Endothelial cell of umbilical vein (primary cell): ENCODE data around the gene BNC2. TPM values are rescaled to one million over a fixed set of nuclear protein-coding genes. Genes with fewer than 3 reads are reported as not detected.

ENCODE experiments used
- BruUV-seq: library from RNA; stranded (reverse); fragments of 400-500 nt; replicated peaks from 2 replicates; lab custom pipeline; 2021; lab: Mats Ljungman, UMichigan
- CTCF ChIA-PET: fragments of 300-600, 350-600 bp; sonication (Branson Sonifier 250); formaldehyde crosslinking; loops from one replicate; lab custom pipeline; 2021; ENCODE audit warnings: antibody characterized with exemption, inconsistent platforms; lab: Charles Lee
- POLR2A ChIA-PET: fragments of 300-600, 350-600 bp; sonication (Branson Sonifier 250); formaldehyde crosslinking; loops from one replicate; lab custom pipeline; 2021; ENCODE audit warnings: antibody characterized with exemption, inconsistent platforms; lab: Charles Lee
- DNase-seq: peaks from one replicate; pipeline ENCODE4 v3.0.0-alpha.2; 2011; ENCODE audit warnings: low read depth, low spot score
- FAIRE-seq: peaks from 2 replicates; lab custom pipeline; 2011; peaks lifted over from hg19 to GRCh38; lab: Jason Lieb, UNC
- H2AFZ ChIP-seq: 2 replicates; pipeline ENCODE4 v1.6.0; 2012; ENCODE audit warnings: low read depth, low read length, control low read depth, inconsistent platforms
- H3K27ac ChIP-seq: 2 replicates; pipeline ENCODE4 v1.5.1; 2011; ENCODE audit warnings: low read depth, mild to moderate bottlenecking, control low read depth, low read length, moderate library complexity; ENCODE audit not compliant: insufficient read depth
- H3K27me3 ChIP-seq, 2 experiments: 2 replicates each; pipeline versions ENCODE4 v1.6.0 to v1.6.1; 2011; ENCODE audit warnings: low read length in 2 of 2, mixed read lengths in 1 of 2; ENCODE audit not compliant: control insufficient read depth in 2 of 2, insufficient read depth in 2 of 2
- H3K36me3 ChIP-seq, 2 experiments: 2 replicates in 1 of 2; 3 replicates in 1 of 2; pipeline ENCODE4 v1.5.1; 2011; ENCODE audit warnings: low read length in 2 of 2, mild to moderate bottlenecking in 1 of 2, moderate library complexity in 1 of 2; ENCODE audit not compliant: control insufficient read depth in 2 of 2, insufficient read depth in 2 of 2; ENCODE audit errors: extremely low read depth in 1 of 2
- H3K4me1 ChIP-seq: 3 replicates; pipeline ENCODE4 v1.5.1; 2011; ENCODE audit warnings: mild to moderate bottlenecking, low read length; ENCODE audit not compliant: control insufficient read depth, insufficient read depth; ENCODE audit errors: extremely low read depth
- H3K4me2 ChIP-seq: 2 replicates; pipeline ENCODE4 v1.6.1; 2011; ENCODE audit warnings: low read length, control low read depth, mixed read lengths; ENCODE audit not compliant: insufficient read depth
- H3K4me3 ChIP-seq, 3 experiments: fragments of 200-600 bp in 1 of 3; sonication (generic), shearing (Covaris generic) in 1 of 3; replicated peaks in 1 of 3; 2 replicates each; pipeline ENCODE4 v1.5.1; 2011 to 2016; ENCODE audit warnings: control low read depth in 3 of 3, low read length in 3 of 3, mild to moderate bottlenecking in 2 of 3, inconsistent platforms in 1 of 3, low read depth in 1 of 3, moderate library complexity in 1 of 3; ENCODE audit not compliant: insufficient read depth in 1 of 3
- H3K79me2 ChIP-seq: 2 replicates; pipeline ENCODE4 v1.6.0; 2012; ENCODE audit warnings: low read length, inconsistent platforms; ENCODE audit not compliant: control insufficient read depth, insufficient read depth
- H3K9ac ChIP-seq: replicated peaks from 2 replicates; pipeline ENCODE3; 2011; ENCODE audit warnings: low read length, control low read depth; ENCODE audit not compliant: insufficient read depth; ENCODE audit errors: extremely low read depth
- H3K9me1 ChIP-seq: replicated peaks from 3 replicates; pipeline ENCODE4 v1.6.0; 2011; ENCODE audit warnings: mild to moderate bottlenecking, low read length; ENCODE audit not compliant: control insufficient read depth, insufficient read depth; ENCODE audit errors: extremely low read depth
- H3K9me3 ChIP-seq: replicated peaks from 2 replicates; pipeline ENCODE4 v1.5.1; 2012; ENCODE audit warnings: low read length, inconsistent platforms; ENCODE audit not compliant: control insufficient read depth, insufficient read depth
- H4K20me1 ChIP-seq: replicated peaks from 2 replicates; pipeline ENCODE3; 2011; ENCODE audit warnings: mild to moderate bottlenecking, low read length; ENCODE audit not compliant: control insufficient read depth, insufficient read depth; ENCODE audit errors: extremely low read depth
- CTCF ChIP-seq, 2 donors: IDR thresholded peaks; 1 replicate in 1 of 2; 2 replicates in 1 of 2; pipeline ENCODE4 v1.5.1; 2011; ENCODE audit warnings: low read length in 2 of 2, mild to moderate bottlenecking in 2 of 2, moderate library complexity in 2 of 2, control low read depth in 1 of 2, inconsistent platforms in 1 of 2, low read depth in 1 of 2; ENCODE audit not compliant: insufficient read depth in 1 of 2; ENCODE audit errors: extremely low read depth in 1 of 2
- EZH2 ChIP-seq: IDR thresholded peaks from 2 replicates; pipeline ENCODE4 v1.6.1; 2012; ENCODE audit warnings: borderline replicate concordance, low read depth, mild to moderate bottlenecking, moderate library complexity, low read length, inconsistent platforms; ENCODE audit not compliant: severe bottlenecking
- FOS ChIP-seq: IDR thresholded peaks from 2 replicates; pipeline ENCODE4 v1.6.1; 2011; ENCODE audit warnings: mild to moderate bottlenecking, low read length, moderate library complexity, borderline replicate concordance; ENCODE audit not compliant: insufficient read depth
- GATA2 ChIP-seq: IDR thresholded peaks from 2 replicates; pipeline ENCODE4 v1.7.0; 2011; ENCODE audit warnings: low read depth, mild to moderate bottlenecking, moderate library complexity, mixed read lengths, low read length; ENCODE audit not compliant: insufficient read length, insufficient read depth
- JUN ChIP-seq: IDR thresholded peaks from 2 replicates; pipeline ENCODE4 v1.6.1; 2011; ENCODE audit warnings: borderline replicate concordance, low read depth; ENCODE audit not compliant: insufficient read length, insufficient read depth
- MAX ChIP-seq: IDR thresholded peaks from 2 replicates; pipeline ENCODE4 v1.6.1; 2011; ENCODE audit not compliant: insufficient read depth, insufficient read length
- MYC ChIP-seq: IDR thresholded peaks from one replicate; pipeline ENCODE4 v1.6.1; 2011; ENCODE audit warnings: mild to moderate bottlenecking, low read depth, low read length
- POLR2A ChIP-seq: IDR thresholded peaks from 2 replicates; pipeline ENCODE4 v1.6.1; 2012; ENCODE audit warnings: low read depth, mild to moderate bottlenecking, control low read depth, low read length
- POLR2AphosphoS5 ChIP-seq: IDR thresholded peaks from 2 replicates; pipeline ENCODE4 v1.6.1; 2012; ENCODE audit warnings: low read depth, mild to moderate bottlenecking, control low read depth, low read length, moderate library complexity; ENCODE audit not compliant: insufficient read depth
- dilution Hi-C: fragments of 300-500 bp; cut with MboI; formaldehyde crosslinking; loops from one replicate; pipeline ENCODE4 v1.15.0; 2019; ENCODE audit warnings: low sequenced_read_pairs; ENCODE audit not compliant: extremely low pct_ligation_motif_present
- intact Hi-C: fragments of 100-400 bp; cut with micrococcal nuclease; formaldehyde crosslinking; loops from one replicate; pipeline ENCODE4 v1.10.0; 2022
- polyA plus RNA-seq, 4 experiments: library from polyadenylated mRNA; depleted of rRNA in 3 of 4; stranded (reverse) in 3 of 4; unstranded in 1 of 4; fragments of >200 nt; gene quantifications; 2 replicates each; pipeline versions ENCODE4 v1.2.1 to v1.2.3, GENCODE V29; 2011 to 2012; ENCODE audit warnings: missing spikeins in 1 of 4
- total RNA-seq: library from RNA; stranded (reverse); gene quantifications from 2 replicates; pipeline ENCODE4 v1.2.3, GENCODE V29; 2021

The BNC2 gene
- total and polyA plus RNA-seq, 2 donors (not counting 3 experiments of a cell fraction or from before 2014, with no cell fraction given), result 12.1 to 34.3 TPM

DNA sequence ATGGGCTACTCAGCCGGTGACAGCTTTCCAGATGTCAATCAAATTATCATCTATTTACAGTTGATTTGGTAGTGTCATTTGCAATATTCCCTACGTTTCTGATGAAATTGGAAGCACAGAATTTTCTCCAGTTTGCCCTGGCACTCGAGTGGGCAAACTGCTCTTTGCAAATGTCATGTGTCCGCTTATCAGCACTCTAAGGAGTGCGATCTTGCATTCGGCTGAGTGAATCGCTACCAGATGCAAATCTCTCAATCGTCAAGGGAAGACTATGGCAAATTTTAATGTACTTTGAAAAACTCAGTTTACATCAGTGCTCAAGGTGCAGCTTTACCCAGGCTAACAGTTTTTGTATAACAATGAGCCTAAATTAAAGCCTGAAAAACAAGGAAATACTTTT lies 66.8 kb downstream of the BNC2 start:
- no peaks in the 10 kb centered on the region for H3K36me3 ChIP-seq
- no peaks in the 10 kb centered on the region for H3K27me3 ChIP-seq
- H3K4me3 ChIP-seq, result no peak overlapping the region
- POLR2A ChIA-PET, result interaction anchor here (0.6 kb wide), 1 partner anchor 71 kb away, joined by 3 read pairs; no protein-coding TSS in a partner anchor
- dilution Hi-C loops (no loop called here), intact Hi-C loops (no loop called here)
- TF ChIP-seq POLR2A (no peak), FOS (no peak), POLR2AphosphoS5 (no peak), CTCF (IDR thresholded peaks at IDR 0.05; ENCODE audit: extremely low read depth in 1 of 2, insufficient read depth in 1 of 2, low read depth in 1 of 2, low read length in 2 of 2) (no peak), EZH2 (no peak), MAX (no peak), GATA2 (no peak), JUN (no peak), MYC (no peak)
- CTCF ChIA-PET, result no interaction called here
- H4K20me1 ChIP-seq, result no peaks in the 10 kb centered on the region
- H3K4me1 ChIP-seq, result no peaks in the 10 kb centered on the region
- no peaks in the 10 kb centered on the region for H3K79me2 ChIP-seq
- no peak overlapping the region for H3K4me2 ChIP-seq
- no peaks in the 10 kb centered on the region for H3K9me3 ChIP-seq
- H2AFZ ChIP-seq, result no peak overlapping the region
- BruUV-seq, result no TSS peak
- FAIRE-seq (no peak), DNase-seq (no peak)
- H3K27ac ChIP-seq, result no peak overlapping the region
- H3K9me1 ChIP-seq, result no peaks in the 10 kb centered on the region
- no peak overlapping the region for H3K9ac ChIP-seq
